Measurements from ENCODE around the gene KCTD20. TPM values are rescaled to one million over a fixed set of nuclear protein-coding genes. Genes with fewer than 3 reads are reported as not detected.

The KCTD20 gene
- total and polyA plus RNA-seq, 2 experiments from 2014 or later = 27.4 to 56.3 TPM

Small RNA genes lying within 50 kb of the gene (small RNA-seq; reads per million reads assigned to genes)
- not detected for gene RN7SL502P

Other genes with a start within 250 kb of the KCTD20 start
- 31.4 and 33.7 TPM in 2 replicates for gene BRPF3, start 246.3 kb upstream of the KCTD20 start, total RNA-seq
- 25.5 and 25.9 TPM in 2 replicates for gene BRPF3, start 246.3 kb upstream of the KCTD20 start, polyA plus RNA-seq
- gene PNPLA1, start 172.9 kb upstream of the KCTD20 start, total RNA-seq = 0.57 TPM in 1 of 2 replicates, not detected in the other
- 0.48 and 0.64 TPM in 2 replicates for gene PNPLA1, start 172.9 kb upstream of the KCTD20 start, polyA plus RNA-seq
- 27.6 and 29.1 TPM in 2 replicates for gene BNIP5, start 106.1 kb upstream of the KCTD20 start, total RNA-seq
- gene BNIP5, start 106.1 kb upstream of the KCTD20 start, polyA plus RNA-seq = 28.1 and 29.2 TPM in 2 replicates
- gene ETV7, start 55.3 kb upstream of the KCTD20 start, total RNA-seq = 0.88 and 1.2 TPM in 2 replicates
- 0.60 and 1.2 TPM in 2 replicates for gene ETV7, start 55.3 kb upstream of the KCTD20 start, polyA plus RNA-seq
- not detected in 2 replicates for gene PXT1, start 146 bp upstream of the KCTD20 start, total RNA-seq
- not detected in 2 replicates for gene PXT1, start 146 bp upstream of the KCTD20 start, polyA plus RNA-seq
- 37.9 and 39.1 TPM in 2 replicates for gene STK38, start 104.5 kb downstream of the KCTD20 start, total RNA-seq
- 27.7 and 30.5 TPM in 2 replicates for gene STK38, start 104.5 kb downstream of the KCTD20 start, polyA plus RNA-seq
- 115 and 135 TPM in 2 replicates for gene SRSF3, start 151.4 kb downstream of the KCTD20 start, total RNA-seq
- gene SRSF3, start 151.4 kb downstream of the KCTD20 start, polyA plus RNA-seq = 190 and 192 TPM in 2 replicates
- gene CDKN1A, start 235.7 kb downstream of the KCTD20 start, total RNA-seq = 246 TPM in 2 replicates
- 318 and 344 TPM in 2 replicates for gene CDKN1A, start 235.7 kb downstream of the KCTD20 start, polyA plus RNA-seq